HG02623 (cell line): Measurements from ENCODE around the gene CAST.

Experiments
- ATAC-seq: cut with Tn5 transposase; IDR thresholded peaks from one replicate; pipeline ENCODE4 v1.9.1; 2021; ENCODE audit warnings: moderate library complexity; ENCODE audit not compliant: unreplicated experiment

The CAST gene

GRCh38 chr5:96642281-96642640 lies 19.9 kb upstream of the CAST start:
- ATAC-seq: no peak

DNA sequence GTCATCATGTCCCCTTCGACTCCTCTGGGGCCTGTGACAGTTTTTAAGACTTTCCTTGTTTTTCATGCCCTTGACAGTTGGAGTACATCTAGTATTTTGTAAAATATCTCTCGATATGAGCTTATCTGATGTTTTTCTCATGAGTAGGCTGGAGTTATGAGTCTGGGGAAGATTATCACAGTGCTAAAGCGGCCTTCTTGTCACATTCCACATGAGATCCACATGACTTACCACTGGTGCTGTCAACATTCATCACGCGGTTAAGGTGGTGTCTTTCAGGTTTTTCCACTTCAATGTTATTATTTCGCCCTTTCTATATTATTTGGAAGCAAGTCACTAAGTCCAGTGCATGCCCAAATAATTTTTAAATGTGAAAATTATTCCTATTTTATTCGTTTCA lies 17.1 kb upstream of the CAST start:
- no peak for ATAC-seq

- peak; percentile 80 for ATAC-seq
Observed at GRCh38 chr5:96648023-96648422, 14.2 kb upstream of the CAST start.

GRCh38 chr5:96648593-96648992 lies 13.6 kb upstream of the CAST start:
- no peak for ATAC-seq

DNA sequence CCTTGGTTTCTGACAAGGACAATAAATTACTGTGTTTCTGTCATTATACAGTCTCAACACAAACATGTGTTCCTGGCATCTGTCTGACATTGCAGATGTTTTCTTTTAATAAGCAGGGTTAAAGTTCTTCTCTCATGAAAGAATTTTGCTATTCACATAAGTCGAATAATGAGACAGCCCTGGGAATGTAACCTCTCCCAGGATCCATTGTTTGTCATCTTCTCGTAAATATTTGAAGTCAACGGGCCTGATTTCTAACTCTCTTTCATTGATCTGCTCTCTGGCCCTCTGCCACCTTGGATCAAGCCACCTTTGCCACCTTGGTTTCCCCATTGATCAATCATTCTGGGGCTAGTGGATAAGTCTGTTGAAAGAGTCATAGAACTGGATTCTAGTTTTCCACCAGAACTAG lies 12.9 kb upstream of the CAST start:
- no peak for ATAC-seq

GRCh38 chr5:96649681-96650540 lies 12.3 kb upstream of the CAST start:
- no peak for ATAC-seq

GRCh38 chr5:96651047-96651446 lies 11.1 kb upstream of the CAST start:
- ATAC-seq: no peak

GRCh38 chr5:96651948-96652753 lies 10.0 kb upstream of the CAST start:
- no peak for ATAC-seq

- ATAC-seq: no peak
Observed at GRCh38 chr5:96652769-96653454, 9.3 kb upstream of the CAST start.

DNA sequence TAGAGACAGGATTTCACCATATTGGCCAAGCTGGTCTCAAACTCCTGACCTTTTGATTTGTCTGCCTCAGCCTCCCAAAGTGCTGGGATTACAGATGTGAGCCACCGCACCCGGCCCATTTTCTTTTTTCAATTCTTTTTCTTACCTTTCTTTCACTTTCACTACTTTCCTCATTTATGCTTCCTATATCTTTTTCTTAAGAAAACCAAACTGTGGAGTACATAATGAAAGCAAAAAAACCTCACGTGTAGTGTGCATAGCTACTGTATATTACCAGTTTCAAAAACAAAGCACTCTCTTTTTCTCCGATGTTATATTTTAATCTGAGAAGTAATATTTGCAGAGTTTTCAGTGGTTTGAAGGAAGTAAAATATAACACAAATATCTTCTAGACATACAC lies 8.0 kb upstream of the CAST start:
- ATAC-seq: no peak

GRCh38 chr5:96655085-96655484 lies 7.1 kb upstream of the CAST start:
- no peak for ATAC-seq

DNA sequence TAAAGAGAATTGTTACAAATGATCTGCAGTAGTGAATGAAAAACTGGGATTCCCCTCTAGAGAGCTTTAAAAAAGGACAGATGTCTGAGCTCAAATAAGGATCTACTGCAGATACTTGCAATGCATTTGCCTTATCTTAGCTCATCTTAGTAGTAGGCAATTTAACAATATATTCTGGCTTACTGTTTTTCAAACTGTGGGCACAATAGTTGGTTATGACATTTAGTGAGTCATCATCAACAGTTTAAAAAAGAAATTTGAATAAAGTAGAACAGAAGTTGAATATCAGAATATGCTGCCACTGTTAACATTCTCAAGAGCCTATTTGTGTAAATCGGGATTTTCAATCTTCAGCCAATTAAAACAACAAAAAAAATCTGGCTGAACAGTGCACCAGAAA lies 6.7 kb upstream of the CAST start:
- no peak for ATAC-seq

GRCh38 chr5:96657068-96657467 lies 5.1 kb upstream of the CAST start:
- peak; percentile 57 for ATAC-seq

DNA sequence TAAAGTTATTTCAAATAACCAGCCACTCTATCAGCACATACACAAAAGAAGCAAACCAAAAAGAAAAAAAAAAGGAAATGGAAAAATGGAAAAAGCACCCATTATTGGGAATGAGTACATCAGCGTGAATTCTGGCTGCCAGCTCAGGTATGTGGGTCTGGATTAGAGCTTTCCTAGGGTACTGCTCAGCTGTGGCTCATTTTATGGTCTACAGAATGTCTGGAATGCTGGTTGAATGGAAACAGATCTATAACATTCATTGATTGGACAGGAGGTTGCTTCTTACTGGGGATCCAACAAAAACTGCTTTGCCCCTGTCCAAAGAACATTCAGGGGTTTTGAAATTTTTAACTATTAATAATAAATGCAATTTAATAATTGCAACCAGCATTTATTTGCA lies 3.9 kb upstream of the CAST start:
- no peak for ATAC-seq

DNA sequence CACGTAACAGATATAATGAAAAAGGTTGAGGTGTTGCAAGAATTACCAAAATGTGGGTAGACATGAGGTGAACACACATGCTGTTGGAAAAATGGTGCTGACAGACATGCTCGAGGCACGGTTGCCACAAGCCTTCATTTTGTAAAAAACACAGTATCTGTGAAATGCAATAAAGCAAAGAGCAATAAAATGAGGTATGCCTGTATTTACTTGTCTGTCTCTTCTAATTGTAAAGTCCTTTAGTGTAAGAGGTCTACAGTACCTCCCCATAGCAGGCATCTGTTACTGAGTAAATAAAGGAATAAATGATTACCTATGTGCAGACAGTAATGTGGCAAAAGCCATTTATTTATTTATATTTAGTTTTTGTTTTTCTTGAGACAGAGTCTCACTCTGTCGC lies 3.0 kb upstream of the CAST start:
- no peak for ATAC-seq

DNA sequence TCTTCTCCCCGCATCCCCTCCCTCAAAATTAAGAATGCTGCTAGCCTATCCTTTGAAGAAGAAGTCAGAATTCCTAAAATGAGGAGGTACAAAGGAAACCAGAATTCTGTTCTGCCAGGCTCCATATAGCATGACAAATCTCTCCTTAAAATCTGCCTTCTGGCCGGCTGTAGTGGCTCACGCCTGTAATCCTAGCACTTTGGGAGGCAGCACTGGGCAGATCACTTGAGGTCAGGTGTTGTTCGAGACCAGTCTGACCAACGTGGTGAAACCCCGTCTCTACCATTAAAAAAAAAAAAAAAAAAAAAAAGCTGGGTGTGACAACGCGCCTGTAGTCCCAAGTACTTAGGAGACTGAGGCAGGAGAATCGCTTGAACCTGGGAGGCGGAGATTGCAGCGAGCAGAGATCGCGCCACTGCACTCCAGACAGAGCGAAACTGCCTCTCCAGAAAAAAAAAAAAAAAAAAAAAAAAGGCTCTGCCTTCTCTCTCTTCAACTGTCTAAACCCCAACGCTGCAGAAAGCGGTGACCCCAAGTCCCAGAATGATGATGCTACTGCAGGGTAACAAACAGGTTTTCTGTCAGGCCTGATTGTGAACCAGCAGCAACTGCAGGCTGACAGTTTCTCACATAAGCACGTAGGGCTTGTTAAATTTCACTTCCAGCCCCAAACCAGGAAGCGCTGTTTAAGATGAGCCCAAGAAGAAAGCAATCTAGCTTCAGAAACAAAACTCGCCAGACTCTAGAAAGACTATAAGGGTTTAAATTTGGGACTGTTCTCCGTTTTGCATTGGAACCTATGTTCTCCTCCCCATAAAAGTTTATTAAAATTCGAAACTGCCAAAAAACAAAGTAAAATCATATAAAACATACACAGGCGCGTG lies 963 bp upstream of the CAST start:
- peak; percentile 23 for ATAC-seq

DNA sequence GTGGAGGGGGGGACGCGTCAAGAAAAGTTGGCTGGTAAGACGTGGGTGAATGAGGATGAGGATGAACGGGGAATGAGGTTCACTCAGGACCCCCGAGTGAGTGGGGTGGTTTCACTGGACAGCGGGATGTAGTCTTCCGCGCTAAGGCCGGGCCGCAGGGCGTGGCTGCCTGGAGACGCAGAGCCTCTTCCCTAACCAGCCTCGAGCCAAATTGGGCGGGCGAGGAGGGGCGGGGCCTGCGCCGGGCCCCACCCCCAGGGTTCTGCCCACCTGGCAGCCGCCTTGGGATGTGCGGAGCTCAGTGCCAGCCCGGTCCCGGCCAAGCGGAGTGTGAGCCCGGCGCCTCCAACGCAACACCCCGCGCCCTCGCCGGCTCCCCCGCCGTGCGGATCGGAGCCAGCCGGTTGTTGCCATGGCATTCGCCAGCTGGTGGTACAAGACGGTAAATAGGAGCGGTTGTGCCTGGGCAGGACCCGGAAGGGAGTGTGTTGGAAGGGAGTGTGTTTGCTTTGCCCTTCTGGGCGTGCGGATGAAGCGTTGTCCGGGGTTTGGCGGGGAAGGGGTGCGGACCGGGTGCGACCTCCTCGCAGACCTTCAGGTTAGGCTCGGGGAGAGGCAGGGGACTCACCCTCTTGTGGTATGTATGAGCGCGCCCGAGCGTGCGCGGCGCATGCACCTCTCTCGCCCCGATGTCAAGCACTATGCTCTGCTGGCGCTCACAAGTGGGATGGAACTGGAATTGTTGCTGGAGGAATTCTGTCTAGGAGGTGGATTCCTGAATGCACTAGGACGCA lies 746 bp downstream of the CAST start:
- ATAC-seq: peak; percentile 72

DNA sequence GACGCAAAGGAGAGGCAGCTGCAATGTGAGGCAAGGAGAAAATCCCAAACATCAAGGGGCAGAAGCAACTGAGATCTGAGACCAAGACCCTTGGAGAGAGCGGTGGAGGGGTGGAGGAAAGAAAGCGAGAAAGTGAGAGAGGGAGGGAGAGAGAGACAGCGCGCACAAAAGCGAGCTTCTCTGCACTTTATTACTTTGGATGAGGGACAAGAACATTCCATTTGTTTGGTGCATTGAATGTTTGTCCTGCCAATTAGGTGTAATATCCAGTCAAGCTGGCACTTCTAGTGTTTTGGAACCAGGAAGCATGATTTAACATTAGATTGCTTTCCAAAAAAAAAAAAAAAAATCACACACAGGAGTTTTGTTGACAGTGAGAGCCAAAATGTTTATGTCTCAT lies 1.4 kb downstream of the CAST start:
- ATAC-seq: no peak

DNA sequence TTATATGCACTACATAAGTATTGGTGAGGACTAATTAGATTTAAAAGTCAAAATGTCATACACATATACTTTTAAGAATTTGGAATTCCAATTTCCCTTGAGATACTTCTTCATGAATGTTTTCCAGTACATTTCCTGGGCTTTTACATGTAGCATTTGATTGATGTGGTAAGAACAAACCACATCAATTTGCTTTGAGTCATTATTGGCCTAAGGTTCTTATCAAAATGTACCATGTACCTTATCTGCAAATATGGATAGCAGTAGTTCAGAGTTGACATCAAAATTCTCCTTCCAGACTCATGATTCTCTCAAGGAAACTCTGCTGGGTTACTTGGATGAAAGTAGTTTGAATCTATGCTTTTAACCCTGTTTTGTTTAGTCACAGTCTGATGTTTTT lies 2.5 kb downstream of the CAST start:
- ATAC-seq: no peak

DNA sequence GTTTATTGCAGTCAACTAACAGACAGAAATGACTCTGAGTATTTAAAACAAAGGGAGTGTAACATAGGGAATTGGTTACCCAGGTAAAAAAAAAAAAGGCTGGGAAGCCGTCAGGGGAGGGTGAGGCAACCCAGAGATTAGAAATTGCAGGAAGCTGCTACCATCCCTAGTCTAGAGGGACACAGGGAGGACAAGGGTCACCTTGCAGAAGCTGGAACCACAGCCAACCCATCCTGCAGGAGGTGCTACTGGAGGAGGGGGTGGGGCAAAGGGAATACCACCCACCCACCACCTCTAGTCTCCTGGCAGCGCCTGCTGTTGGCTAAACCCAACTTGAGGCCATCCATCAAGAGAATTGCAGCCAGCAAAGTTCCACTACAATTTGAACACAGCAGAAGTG lies 6.5 kb downstream of the CAST start:
- ATAC-seq: no peak
